GM18909 (cell line): ENCODE results near the gene PWWP2A.

ENCODE experiments used
- ATAC-seq: cut with Tn5 transposase; IDR thresholded peaks from one replicate; pipeline ENCODE4 v1.9.1; 2021; ENCODE audit warnings: mild to moderate bottlenecking; ENCODE audit not compliant: unreplicated experiment, poor library complexity

Gene PWWP2A

DNA sequence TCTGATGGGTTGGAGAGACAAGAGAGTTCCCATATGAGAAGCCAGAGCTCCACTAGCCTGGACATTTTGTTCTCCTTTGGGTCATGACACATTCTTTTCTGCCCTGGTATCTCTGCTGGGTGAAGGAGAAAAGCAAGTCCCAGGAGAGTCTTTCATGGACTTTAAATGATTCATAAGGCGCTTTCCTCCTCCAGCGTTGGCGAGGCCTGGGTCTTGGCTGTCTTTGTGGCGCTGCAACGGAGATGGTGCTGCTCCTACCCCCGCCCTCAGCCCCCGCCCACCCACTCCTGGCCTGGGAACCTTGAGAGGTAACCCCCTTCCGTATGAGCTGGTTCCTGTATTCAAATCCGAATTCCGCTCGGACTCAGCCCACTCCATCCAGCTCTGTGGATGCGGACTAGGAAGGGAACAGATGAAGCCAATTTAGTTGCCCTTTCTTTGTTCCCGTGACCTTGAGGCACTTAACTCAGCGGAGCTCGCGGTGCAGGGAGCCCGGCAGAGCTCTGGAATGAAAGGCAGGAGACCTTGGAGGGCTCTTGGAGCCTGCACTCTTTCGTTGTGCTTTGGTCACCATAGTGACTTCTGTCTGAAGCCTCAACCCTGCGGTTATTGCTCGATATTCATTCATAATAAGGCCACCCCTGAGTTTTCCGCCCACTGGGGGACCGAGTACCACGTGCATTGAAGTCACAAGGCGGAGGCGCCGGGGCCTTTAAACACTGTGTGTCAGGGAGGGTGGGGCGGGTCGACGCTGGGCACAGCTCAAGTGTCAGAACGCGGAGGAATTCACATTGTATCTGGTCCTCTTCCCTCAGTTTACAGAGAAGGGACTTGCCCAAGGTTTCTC, 14.0 kb upstream of the PWWP2A start:
- ATAC-seq = no peak

DNA sequence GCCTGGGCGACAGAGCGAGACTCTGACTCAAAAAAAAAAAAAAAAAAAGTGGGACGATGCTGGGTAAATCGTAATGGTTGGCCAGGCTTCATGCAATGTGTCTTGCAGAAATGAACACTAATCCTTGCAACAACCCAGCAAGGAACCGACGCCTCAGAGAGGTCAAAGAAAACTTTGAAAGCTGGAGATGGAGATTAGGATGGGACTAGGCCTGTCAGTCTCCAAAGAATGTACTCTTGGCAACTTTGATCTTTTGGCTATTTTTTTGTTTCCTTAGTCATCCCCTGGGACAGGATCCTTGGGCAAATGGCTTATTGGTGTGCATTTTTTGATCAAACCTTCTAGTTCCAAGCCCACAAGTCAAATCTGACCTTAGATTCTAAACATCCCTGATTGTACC, 10.6 kb upstream of the PWWP2A start:
- no peak for ATAC-seq

DNA sequence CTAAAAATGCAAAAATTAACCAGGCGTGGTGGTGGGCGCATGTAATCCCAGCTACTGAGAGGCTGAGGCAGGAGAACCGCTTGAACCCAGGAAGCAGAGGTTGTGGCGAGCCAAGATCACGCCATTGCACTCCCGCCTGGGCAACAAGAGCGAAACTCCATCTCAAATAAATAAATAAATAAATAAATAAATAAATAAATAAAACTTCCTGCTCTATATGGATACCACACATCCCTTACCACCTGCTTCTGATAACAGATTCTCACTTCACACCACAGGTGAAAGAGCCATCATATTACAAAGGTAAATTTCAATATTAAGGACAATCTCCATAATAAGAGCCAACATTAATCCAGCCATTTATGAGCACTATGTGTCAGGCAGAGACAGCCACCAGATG, 9.4 kb upstream of the PWWP2A start:
- ATAC-seq = no peak

DNA sequence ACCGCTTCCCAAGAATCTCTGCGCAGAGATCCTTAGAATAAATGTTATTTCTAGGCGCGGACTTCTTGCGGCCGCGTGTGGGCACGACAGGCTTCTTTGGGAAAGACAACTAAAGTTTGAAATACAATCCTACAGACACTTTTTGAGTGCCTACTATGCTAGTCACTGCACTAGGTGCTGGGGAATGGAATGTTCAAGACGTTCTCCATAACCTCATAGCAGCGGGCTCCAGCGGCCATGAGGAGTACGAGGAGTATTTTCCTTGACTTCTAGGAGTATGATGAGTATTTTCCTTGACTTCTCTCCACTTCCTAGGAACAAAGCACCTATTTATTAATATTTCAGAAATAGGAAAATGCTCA, 636 bp upstream of the PWWP2A start:
- peak; percentile 6 for ATAC-seq

DNA sequence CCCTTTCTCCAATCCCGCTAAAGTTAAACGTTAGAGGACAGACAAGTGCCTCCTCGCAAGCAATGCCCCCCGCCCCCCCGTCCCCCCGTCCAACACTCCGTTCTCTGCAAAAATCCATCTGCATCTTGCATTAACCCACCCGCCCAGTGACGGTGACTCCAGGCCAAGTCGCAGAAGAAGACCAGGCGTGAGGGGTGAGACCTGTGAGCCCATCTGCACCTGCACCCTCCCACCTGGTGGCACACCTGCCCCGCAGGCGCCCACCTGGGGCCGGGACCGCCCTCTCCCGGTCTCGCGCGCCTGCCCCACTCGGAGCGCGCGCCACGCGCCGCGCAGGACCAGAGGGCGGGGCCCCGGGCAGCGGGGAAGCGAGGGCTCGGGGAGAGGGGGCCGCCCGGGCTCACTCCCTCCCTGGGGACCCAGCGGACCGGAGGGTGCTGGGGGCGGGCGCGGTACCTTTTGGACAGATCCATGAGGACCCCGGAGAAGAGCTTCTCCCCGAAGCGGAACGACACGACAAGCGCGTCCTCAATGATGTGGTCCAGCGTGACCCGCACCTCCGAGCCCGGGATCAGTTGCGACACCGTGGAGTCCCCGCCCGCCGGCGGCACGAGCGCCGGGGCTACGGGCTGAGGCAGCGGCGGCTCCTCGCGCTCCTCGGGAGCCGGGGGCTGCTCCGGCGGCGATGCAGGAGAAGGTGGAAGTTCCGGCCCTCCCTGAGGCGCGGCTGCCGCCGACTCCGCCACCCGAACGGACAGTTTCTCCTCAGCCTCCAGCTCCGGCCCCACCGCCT, 705 bp downstream of the PWWP2A start:
- peak; percentile 35 for ATAC-seq

DNA sequence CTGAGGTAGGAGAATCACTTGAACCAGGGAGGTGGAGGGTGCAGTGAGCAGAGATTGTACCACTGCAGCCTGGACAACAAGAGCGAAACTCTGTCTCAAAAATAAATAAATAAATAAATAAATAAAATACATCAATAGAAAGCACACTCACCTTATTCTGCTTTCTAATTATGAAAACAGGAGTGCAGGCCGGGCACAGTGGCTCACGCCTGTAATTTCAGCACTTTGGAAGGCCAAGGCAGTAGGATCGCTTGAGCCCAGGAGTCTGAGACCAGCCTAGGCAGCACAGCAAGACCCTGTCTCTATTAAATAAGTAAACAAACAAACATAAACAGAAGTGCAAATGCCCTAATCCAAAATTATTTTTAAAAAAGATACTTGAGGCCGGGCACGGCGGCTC, 2.3 kb downstream of the PWWP2A start:
- no peak for ATAC-seq

DNA sequence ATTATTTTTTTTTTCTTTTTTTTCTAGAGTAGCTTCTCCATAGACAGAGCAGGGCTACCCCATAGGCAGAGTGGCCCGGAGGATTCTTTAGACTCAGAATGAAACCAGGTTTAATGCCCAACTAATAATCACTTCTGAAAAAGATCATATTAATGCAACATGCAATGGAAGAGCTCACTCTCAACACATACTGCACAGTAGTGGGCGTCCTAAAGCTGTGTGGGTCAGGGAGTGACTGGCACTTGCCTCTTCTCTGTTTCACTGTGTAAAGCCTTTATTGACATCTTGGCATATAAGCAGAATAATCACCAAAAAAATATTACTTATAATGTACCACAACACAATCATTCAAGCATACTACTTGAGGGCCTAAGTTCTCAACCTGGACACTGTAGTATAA, 11.1 kb downstream of the PWWP2A start:
- peak; percentile 51 for ATAC-seq

DNA sequence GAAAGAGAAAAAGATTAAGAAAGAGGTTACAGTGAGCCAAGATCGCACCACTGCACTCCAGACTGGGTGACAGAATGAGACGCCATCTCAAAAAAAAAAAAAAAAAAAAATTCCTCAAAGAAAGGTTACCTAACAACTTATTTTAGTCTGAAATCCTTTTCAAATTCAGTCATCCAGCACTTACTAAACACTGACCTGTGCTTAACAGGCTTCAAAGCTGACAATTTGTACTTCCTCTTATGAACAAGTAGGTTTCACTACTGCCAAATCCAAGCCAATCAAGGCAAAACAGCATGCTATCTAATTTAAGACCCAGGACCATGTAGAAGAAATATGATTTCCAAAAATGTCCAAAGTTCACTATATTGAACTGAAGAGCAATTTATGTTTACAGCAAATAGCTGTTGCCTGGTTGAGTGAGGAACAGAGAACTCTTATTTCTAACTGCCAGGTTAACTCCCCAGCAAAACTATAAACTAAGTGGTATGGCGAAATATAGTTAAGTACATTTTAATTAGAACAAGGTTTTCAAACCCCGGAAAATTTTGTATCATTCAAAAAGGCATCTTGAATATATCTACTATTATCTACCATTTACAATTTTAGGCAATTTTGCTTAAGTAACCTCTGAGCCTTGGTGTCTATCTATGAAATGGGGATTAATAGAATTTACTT, 13.4 kb downstream of the PWWP2A start:
- ATAC-seq = peak; percentile 77

DNA sequence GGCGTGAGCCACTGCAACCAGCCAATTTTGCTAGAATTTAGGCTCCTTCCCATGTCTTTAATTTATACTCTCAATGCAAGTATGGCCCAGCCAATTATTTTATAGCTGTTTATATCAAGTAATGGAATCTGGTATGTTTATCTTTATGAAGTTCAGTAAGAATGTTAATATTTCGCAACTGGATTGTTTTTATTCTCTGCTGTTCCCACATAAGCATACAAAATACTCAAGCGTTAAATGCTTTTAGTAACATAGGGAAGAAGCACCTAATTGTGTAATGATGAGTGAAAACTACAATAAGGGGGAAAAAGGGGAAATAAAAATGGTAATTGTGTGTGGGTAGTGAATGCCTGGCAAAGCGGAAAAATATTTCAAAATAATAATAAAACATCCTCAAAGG, 21.3 kb downstream of the PWWP2A start:
- no peak for ATAC-seq

DNA sequence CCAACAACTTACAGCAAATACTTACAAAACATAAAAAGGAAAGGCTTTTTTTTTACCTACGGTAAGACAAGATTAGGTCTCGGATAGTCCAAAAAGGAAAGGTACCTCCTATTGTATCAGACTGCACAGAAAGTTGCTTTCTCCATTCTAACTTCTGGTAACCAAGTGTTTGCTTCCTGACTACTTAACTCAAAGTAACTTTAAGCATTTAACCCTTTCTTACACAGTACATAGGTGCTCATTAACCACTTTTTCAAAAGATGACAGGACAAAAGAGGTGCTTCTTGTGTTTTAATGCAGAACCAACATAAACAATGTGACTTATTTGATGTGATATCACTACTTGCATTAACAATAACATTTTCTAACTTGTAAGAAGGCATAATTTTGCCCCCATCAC, 23.1 kb downstream of the PWWP2A start:
- no peak for ATAC-seq

DNA sequence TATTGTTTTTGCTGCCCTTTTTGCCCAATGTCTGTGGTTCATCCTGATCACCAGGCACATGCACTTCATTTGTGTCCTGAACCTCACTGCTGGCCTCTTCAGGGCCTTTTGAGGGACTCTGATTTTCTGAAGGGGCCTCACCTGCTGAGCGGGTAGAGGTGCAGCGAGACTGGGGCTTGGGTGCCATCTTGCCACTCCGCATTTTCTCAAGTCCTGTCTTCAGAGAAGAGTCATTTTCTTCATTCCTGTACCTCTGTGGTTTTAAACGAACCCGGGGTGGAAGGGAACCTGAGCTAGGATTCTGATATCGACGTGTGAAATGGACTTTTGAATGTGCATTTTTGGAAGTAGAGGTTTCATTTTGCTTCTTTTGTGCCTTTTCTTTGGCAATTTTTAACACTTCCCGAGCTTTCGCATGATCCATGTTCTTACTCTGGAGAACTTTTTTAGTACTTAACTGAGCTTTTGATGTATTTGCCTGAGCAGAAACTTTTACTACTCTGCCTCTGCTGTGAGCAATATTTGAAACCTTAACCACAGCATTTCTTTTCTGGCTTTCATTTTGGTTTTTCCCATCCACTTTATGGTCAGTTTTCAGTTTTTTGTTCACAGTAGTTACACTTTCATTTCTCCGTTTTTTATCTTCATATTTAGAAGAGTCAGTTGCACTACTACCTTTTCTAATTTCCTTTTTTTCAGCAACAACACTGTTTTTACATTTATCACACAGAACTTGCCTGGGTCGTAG, 26.1 kb downstream of the PWWP2A start:
- peak; percentile 70 for ATAC-seq

DNA sequence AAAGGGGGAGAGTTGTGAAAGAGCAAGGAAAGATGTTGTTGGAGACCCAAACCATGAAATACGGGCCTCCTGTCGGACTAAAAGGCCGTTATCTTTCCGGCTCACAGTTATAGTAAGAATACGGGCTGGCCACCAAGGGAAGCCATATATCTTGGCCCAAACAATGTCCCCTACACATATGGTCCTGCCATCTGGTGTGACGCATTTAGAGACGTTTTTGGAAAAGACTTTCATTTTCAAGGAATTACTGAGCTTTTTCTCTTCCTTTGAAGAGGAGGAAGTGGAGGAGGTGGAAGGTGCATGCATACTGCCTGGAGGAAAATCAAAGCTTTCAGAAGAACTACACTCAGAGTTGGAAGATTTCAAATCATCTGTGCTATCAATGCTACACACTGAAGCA, 26.7 kb downstream of the PWWP2A start:
- ATAC-seq = no peak

DNA sequence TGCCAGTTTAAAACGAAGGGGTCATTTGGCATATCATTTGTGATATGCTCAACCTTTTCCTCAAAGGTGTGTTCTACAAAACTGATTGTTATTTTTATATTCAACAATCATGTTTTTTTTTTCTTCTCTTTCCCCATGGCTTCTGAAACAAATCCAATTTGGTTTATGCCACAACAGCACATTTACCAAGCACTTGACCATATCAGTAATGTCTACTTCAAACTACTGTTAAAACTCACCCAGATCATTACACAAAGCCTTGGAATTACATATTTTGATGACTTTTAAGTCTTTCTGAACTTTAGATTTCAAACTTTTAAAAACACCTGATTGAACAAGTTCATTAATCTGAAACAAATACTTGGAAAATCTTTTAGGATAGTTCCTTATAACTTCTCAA, 29.2 kb downstream of the PWWP2A start:
- ATAC-seq = no peak

DNA sequence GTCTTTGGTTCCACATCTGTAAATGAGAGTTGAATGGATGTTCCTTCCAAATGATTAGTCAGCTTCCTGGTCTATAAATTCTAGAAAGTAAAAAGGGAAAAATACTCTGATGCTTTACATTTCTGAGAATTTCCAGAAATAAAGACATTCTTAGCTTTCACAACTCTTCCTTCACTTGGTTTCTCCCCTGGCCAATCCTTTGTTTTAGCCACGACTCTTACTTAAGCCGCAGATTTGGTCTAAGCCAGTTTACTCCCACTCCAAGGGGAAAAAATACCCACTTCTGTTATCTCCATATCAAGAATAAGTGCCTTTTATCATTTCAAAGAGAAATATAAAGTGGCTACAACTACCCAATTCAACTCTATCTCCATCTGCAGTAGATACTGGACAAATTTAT, 29.7 kb downstream of the PWWP2A start:
- no peak for ATAC-seq

DNA sequence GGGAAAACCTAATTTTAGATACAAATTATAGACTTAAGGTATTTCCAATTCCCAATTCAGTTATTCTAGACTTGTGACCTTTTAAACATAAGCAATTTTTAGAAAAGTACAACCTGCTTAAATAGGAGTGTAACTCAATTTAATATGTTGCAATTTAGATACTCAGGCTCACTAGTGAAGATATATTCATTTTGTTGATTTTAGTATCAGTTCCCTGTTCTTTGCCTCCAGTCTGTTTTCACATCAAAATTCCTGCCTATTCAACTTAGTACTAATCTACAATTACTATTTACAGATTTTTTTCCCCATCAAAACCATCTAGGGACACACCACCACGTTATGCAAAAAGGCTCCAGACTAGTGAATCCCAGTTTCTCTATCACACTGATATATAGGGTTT, 30.4 kb downstream of the PWWP2A start:
- no peak for ATAC-seq

DNA sequence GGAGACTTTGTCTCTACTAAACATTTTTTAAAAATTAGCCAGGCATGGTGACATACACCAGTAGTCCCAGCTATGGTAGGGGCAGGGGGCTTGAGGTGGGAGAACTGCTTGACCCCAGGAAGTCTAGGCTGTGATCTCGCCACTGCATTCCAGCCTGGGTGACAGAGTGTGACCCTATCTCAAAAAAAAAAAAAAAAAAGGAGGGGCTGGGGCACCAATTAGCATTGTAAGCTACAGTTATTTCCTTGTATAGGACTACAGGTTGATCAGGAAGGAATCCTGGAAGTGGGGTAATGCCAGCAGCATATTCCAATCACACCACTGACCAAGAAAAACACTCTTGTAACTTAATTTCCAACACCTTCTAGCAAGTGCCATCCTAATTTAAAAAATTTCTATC, 32.1 kb downstream of the PWWP2A start:
- ATAC-seq = no peak

DNA sequence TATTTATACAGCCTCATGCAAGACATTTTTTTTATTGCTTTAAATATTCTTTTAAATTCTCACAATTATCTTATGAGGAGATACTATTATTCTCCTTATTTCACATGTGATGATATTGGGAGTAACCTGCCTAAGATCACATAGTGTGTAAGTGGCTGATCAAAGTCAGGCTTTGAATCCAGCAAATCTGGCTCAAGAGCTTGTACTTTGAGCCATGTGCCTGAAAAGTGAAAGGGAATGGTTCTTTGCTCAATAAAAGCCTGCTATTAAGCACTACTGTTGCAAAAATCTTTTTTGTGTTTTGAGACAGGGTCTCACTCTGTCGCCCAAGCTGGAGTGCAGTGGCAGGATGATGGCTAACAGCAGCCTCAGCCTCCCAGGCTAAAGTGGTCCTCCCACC, 35.1 kb downstream of the PWWP2A start:
- ATAC-seq = no peak

DNA sequence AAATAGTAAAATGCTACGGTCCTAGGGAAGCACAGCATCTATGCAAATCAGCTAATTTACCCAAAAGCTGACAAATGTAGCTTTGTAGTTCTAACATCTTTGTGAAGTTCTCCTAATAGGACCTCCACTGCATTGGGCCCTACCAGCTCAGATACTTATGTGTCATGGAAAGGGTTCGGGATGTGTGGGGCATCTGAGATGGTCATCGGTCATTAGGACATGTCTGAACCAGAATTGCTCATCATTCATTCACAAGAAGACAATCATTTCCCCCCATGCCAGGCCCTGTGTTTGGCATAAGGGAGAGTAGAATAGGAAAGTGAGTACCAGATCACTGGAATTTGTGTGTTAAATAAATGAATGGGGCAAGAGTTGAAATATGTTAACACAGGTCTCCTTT, 35.7 kb downstream of the PWWP2A start:
- no peak for ATAC-seq

DNA sequence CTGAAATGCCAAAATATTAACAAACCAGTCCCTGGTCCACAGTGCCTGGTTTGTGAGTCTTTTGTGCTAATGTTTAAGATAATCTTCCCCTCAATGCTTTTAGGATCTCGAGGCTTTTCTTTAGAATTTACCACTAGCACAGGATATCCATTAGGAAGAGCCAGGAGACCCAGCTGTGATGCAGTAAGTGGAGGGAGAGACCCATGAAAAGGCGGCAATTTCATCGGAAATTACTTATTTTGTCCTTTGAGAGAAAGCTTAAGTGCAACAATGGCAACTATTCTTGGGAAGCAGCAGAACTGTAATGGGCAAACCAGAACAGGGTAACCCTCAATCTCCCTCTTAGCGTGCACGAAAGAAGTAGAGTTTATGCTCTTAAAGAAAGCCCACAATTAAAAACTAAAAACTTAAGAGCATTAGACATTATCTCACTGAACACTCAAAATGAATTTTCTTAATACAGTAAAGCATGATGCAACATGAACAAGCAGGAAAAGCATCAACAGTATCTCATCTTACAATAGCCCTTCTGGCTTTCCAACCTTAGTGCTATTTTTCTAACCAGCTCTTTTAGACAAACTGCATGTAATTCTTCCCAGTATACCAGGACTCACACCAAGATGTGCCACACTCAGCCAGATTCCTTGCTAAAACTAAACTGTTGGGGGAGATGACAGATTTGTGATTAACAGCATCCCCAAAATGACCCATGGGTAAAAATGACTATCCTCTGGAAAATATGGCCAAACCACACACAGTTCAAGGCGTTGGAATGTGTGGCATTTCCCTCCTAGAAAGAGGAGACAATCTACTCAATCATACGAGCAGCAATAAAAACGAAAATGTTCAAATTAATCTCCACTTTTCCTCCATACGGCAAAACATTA, 36.4 kb downstream of the PWWP2A start:
- no peak for ATAC-seq

DNA sequence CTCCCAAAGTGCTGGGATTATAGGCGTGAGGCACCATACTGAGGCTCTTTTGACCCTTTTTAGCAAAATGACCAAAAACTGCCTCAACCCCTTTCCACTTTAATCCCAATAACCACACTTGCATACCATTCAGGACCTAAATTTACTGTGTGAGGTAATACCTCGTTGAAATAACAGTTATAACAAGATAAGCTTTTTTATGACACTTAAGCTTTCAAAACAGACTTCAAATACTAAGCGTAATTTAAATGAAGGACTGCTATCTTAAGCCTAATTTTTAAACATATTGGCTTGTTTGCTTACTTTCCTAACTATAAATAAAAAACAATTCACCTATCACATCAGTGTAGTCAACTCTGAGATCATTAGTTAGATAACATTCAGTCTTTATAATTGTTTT, 37.8 kb downstream of the PWWP2A start:
- no peak for ATAC-seq
